Activated T-cell treated with anti-CD3 and anti-CD28 coated beads, Interleukin-2, amount 50 U/mL, for 72 hours (primary cell): ENCODE data around the gene OR1F1. TPM values are rescaled to one million over a fixed set of nuclear protein-coding genes. Genes with fewer than 3 reads are reported as not detected.

Experiments used
- ATAC-seq, 2 donors: fragments of 150-1000 bp; cut with Tn5 transposase; replicated peaks in 1 of 2; 2 replicates each; pipeline ENCODE4 v1.10.0; 2021; ENCODE audit warnings: moderate library complexity in 2 of 2, mild to moderate bottlenecking in 1 of 2
- DNase-seq, 2 donors: peaks; one replicate each; pipeline ENCODE4 v3.0.0; 2021 to 2022; ENCODE audit warnings: mixed read lengths in 1 of 2
- H3K27ac Mint-ChIP-seq: one replicate; pipeline ENCODE4 v1.8.0; 2022; ENCODE audit warnings: mild to moderate bottlenecking, moderate library complexity, mixed read lengths
- H3K27me3 Mint-ChIP-seq: one replicate; pipeline ENCODE4 v1.8.0; 2022; ENCODE audit warnings: low read depth, mixed read lengths
- H3K36me3 Mint-ChIP-seq, 2 donors: one replicate each; pipeline ENCODE4 v1.8.0; 2022; ENCODE audit warnings: mixed read lengths in 2 of 2, mild to moderate bottlenecking in 1 of 2; ENCODE audit not compliant: insufficient read depth in 2 of 2
- H3K4me1 Mint-ChIP-seq: one replicate; pipeline ENCODE4 v1.8.0; 2022; ENCODE audit warnings: low read depth, mixed read lengths
- H3K4me3 Mint-ChIP-seq, 2 donors: one replicate each; pipeline ENCODE4 v1.8.0; 2022; ENCODE audit warnings: mild to moderate bottlenecking in 2 of 2, mixed read lengths in 2 of 2, moderate library complexity in 2 of 2
- H3K9me3 Mint-ChIP-seq, 2 donors: one replicate each; pipeline ENCODE4 v1.8.0; 2022; ENCODE audit warnings: mixed read lengths in 2 of 2
- total RNA-seq, 2 donors: library from RNA; stranded (reverse); gene quantifications; one replicate each; pipeline ENCODE4 v1.2.3, GENCODE V29; 2022

The OR1F1 gene
- total RNA-seq, 2 donors from 2014 or later: 0.35 TPM; not detected in 1

DNA sequence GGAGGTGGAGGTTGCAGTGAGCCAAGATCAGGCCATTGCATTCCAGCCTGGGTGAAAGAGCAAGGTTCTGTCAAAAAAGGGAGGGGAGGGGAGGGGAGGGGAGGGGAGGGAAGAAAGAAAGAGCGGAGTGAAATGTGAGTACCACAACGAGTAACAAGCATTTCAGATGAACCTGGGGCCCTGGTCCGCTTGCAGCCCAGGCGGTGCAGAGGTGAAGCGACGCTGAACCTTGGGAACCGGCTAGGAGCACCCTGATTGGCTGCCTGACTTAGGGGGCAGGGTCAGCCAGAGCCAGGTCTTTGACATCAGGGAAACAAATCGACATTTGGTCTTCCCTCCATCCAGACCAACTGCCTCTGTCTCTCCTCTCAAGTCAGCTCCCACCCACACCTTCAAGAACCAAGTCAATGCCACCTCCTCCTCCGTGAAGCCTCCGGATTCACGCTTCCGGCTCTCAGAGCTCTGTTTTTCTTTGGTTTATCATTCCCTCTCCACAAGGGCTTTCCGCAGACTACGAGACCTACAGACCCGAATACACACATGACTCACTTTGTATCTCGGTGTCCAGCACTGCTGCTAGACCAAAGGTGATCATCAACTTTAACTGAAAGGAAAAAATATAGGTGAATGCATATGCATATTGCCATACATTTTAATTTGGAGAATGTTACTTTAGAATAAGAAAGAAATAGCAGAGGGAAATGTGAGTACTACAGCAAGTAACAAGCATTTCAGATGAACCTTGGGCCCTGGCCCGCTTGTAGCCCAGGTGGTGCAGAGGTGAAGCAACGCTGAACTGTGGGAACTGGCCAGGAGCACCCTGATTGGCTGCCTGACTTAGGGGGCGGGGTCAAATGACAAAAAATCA is 19.3 kb downstream of the OR1F1 start:
- Mint-ChIP-seq H3K4me1 (no peaks in the 10 kb centered on the region), H3K36me3 (peaks cover 14 to 19% of the 10 kb centered on the region in 2 donors), H3K4me3 (no peak overlapping the region), H3K27ac (no peak overlapping the region), H3K27me3 (peaks cover 14% of the 10 kb centered on the region), H3K9me3 (peaks cover 14 to 17% of the 10 kb centered on the region in 2 donors)
- DNase-seq (no peak), ATAC-seq (no peak)

DNA sequence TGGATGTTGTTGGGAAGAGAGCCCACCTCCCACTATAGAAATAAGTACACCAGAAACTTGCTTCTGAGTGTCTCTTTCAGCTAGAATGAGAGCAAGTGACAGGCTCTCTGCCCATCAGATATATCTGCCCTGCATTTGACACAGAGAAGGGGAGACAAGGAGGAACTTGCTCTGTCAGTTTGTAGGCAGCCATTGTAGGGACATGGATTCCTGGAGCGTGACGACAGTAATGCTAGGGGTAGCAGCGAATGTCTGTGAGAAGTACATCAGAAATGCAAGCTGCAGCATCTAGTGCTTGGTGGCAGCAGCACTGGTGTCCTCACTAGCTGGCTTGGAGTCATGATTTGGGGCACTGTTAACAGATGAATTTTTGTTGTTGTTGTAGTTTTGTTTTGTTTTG is 24.0 kb downstream of the OR1F1 start:
- Mint-ChIP-seq H3K4me1 (peaks cover 39% of the 10 kb centered on the region), H3K4me3 (no peak overlapping the region), H3K27me3 (no peaks in the 10 kb centered on the region), H3K36me3 (peaks cover 24 to 26% of the 10 kb centered on the region in 2 donors), H3K9me3 (peaks cover 11 to 15% of the 10 kb centered on the region in 2 donors), H3K27ac (no peak overlapping the region)
- DNase-seq (no peak), ATAC-seq (no peak)

DNA sequence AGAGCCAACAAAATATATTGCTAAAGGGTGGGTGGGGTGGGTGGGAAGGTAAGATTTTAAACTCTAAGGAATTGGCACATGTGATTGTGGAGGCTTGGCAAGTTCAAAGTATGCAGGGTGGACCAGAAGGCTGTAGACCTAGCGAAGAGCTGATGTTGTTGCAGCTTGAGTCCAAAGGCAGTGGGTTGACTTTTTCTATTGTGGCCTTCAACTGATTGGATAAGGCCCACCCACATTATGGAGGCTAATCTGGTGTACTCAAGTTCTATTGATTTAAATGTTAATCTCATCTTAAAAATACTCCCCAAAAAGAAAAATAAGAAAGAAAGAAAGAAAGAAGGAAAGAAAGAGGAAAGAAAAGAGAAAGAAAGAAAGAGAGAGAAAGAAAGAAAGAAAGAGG is 24.6 kb downstream of the OR1F1 start:
- Mint-ChIP-seq H3K4me3 (no peak overlapping the region), H3K27me3 (no peaks in the 10 kb centered on the region), H3K4me1 (peaks cover 45% of the 10 kb centered on the region), H3K27ac (peak overlapping the region; percentile 70), H3K9me3 (peaks cover 10 to 12% of the 10 kb centered on the region in 2 donors), H3K36me3 (peaks cover 22 to 25% of the 10 kb centered on the region in 2 donors)
- DNase-seq (no peak), ATAC-seq (no peak)

DNA sequence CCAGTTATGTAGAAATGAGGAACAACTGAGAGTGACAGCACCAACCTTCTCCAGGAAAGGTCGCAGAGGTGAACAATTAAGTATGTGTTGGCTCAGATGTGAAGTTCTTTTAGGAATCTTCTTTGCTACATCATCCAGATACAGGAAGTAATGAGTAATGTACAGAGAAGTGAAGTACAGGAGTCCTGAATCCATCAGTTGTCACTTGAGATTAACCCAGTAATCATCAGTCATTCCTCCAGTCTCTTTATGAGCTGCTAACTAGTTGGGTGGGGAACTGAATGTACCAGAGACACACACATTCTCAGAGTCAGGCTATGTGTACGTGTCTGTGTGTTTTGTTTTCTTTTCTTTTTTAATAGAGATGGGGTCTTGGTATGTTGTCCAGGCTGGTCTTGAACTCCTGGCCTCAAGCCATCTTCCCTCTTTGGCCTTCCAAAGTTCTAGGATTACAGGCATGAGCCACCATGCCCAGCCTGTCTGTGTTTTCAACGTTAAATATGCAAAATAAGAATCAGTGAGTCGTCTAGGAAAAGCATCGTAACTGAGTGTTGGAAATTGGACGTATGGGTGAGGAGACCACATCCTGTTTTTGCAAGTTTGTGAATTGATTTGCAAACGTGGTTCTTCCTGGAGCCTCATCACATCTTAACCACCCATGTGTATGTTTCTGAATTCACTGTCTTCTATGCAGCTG is 27.0 kb downstream of the OR1F1 start:
- Mint-ChIP-seq H3K4me3 (peak overlapping the region; percentile 74 to 78), H3K27ac (peak overlapping the region; percentile 89), H3K4me1 (peaks cover 54% of the 10 kb centered on the region), H3K27me3 (no peaks in the 10 kb centered on the region), H3K36me3 (peaks cover 27 to 34% of the 10 kb centered on the region in 2 donors), H3K9me3 (peaks cover 12% of the 10 kb centered on the region in 2 donors)
- DNase-seq (peak; percentile 59 to 60), ATAC-seq (peak; percentile 86 to 87)

DNA sequence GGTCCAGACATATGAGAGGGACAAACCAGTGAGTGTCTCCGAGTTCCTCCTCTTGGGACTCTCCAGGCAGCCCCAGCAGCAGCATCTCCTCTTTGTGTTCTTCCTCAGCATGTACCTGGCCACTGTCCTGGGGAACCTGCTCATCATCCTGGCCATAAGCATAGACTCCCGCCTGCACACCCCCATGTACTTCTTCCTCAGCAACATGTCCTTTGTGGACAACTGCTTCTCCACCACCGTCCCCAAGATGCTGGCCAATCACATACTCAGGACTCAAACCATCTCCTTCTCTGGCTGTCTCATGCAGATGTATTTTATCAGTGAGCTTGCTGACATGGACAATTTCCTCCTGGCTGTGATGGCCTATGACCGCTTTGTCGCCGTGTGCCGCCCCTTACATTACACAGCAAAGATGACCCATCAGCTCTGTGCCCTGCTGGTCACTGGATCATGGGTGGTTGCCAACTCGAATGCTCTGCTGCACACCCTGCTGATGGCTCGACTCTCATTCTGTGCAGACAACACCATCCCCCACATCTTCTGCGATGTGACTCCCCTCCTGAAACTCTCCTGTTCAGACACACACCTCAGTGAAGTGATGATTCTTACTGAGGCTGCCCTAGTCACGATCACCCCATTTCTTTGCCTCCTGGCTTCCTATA is 27.7 kb downstream of the OR1F1 start:
- peak; percentile 49 to 50 for DNase-seq
- peaks cover 12% of the 10 kb centered on the region in 2 donors for H3K9me3 Mint-ChIP-seq

DNA sequence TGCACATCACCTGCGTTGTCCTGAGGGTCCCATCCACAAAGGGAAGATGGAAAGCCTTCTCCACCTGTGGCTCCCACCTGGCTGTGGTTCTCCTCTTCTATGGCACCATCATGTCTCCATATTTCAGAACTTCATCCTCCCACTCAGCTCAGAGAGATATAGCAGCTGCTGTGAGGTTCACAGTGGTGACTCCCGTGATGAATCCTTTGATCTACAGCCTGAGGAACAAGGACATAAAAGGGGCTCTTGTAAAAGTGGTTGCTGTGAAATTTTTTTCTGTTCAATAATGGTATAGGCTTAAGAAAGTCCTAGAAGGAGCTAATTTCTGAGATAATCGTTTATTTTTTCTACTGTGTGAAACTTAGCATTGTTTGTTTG is 28.2 kb downstream of the OR1F1 start:
- peaks cover 54% of the 10 kb centered on the region for H3K4me1 Mint-ChIP-seq
- peaks cover 29 to 38% of the 10 kb centered on the region in 2 donors for H3K36me3 Mint-ChIP-seq
- peak overlapping the region; percentile 74 to 78 for H3K4me3 Mint-ChIP-seq
- DNase-seq (no peak), ATAC-seq (peak; percentile 7 to 14)
- no peaks in the 10 kb centered on the region for H3K27me3 Mint-ChIP-seq
- H3K27ac Mint-ChIP-seq: peak overlapping the region; percentile 89
- H3K9me3 Mint-ChIP-seq: peaks cover 12 to 16% of the 10 kb centered on the region in 2 donors

More for the DNA sequence above, 27.7 kb downstream of the OR1F1 start:
- peaks cover 27 to 34% of the 10 kb centered on the region in 2 donors for H3K36me3 Mint-ChIP-seq
- peaks cover 54% of the 10 kb centered on the region for H3K4me1 Mint-ChIP-seq
- no peaks in the 10 kb centered on the region for H3K27me3 Mint-ChIP-seq
- peak overlapping the region; percentile 74 to 78 for H3K4me3 Mint-ChIP-seq
- peak overlapping the region; percentile 89 for H3K27ac Mint-ChIP-seq
- ATAC-seq: peak; percentile 48 to 53

DNA sequence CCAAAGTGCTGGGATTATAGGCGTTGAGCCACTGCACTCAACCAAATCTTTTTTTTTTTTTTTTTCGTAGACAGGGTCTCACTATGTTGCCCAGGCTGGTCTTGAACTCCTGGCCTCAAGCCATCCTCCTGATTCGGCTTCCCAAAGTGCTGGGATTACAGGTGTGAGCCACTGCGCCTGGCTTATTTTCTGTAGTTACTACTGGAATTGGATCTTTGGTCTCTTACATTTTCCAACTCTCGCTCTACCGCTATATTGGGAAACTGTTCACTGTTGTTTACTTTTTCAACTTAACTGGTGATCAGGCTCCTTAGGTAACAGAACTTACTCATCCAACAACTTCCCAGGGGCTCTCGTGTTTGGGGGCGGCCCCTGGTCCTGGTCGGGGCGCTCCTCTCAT is 32.8 kb downstream of the OR1F1 start:
- DNase-seq (no peak), ATAC-seq (no peak)
- H3K27ac Mint-ChIP-seq: no peak overlapping the region
- no peak overlapping the region for H3K4me3 Mint-ChIP-seq
- no peaks in the 10 kb centered on the region for H3K27me3 Mint-ChIP-seq
- peaks cover 26 to 28% of the 10 kb centered on the region in 2 donors for H3K9me3 Mint-ChIP-seq
- peaks cover 26% of the 10 kb centered on the region for H3K4me1 Mint-ChIP-seq
- peaks cover 42 to 62% of the 10 kb centered on the region in 2 donors for H3K36me3 Mint-ChIP-seq

DNA sequence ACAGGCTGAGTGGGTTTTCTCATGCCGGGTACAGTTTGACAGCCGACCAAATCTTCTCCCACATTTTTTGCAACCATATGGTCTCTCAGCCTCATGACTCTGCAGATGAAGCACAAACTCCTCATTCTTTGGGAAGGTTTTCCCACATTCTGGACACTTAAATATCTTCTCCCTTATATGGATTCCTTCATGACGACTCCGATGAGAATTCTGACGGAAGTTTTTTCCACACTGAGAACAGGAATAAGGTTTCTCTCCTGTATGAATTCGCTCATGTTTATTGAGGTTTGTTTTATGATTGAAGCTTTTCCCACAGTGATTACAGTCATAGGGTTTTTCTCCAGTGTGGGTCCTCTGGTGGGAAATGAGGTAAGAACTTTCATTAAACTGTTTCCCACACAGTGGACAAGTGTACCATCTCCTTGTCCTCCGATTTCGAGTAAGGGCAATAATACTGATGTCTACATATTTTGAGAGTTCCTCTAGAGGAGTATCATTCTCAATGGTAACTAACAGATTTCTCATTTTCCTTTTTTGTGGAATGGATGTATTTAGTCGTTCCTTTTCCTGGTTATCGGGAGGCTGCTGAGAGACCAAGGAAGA is 36.0 kb downstream of the OR1F1 start:
- no peak for DNase-seq
- Mint-ChIP-seq H3K4me1 (no peaks in the 10 kb centered on the region), H3K36me3 (peaks cover 43 to 72% of the 10 kb centered on the region in 2 donors), H3K27ac (no peak overlapping the region), H3K27me3 (no peaks in the 10 kb centered on the region), H3K9me3 (peaks cover 27 to 29% of the 10 kb centered on the region in 2 donors), H3K4me3 (no peak overlapping the region)
- no peak for ATAC-seq

DNA sequence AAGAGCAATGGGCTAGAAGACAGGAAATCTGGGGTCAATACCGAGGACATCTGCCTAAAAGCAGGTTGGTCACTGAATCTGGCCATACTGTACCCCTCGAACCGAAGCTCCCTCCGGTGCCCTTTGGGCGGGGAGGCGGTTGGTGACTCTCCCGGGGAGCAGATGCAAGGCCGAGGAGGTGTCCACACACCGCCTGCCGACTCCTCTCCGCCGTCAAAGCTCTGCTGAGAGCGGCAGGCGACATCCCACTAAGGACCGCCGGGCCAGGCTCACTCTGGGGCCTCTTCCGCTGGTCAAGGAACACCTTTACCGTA is 46.5 kb downstream of the OR1F1 start:
- peaks cover 22% of the 10 kb centered on the region for H3K4me1 Mint-ChIP-seq
- ATAC-seq (no peak), DNase-seq (no peak)
- H3K27ac Mint-ChIP-seq: peak overlapping the region; percentile 97
- peaks cover 11 to 13% of the 10 kb centered on the region in 2 donors for H3K9me3 Mint-ChIP-seq
- peak overlapping the region; percentile 93 to 100 for H3K4me3 Mint-ChIP-seq
- peaks cover 32 to 48% of the 10 kb centered on the region in 2 donors for H3K36me3 Mint-ChIP-seq
- H3K27me3 Mint-ChIP-seq: no peaks in the 10 kb centered on the region

DNA sequence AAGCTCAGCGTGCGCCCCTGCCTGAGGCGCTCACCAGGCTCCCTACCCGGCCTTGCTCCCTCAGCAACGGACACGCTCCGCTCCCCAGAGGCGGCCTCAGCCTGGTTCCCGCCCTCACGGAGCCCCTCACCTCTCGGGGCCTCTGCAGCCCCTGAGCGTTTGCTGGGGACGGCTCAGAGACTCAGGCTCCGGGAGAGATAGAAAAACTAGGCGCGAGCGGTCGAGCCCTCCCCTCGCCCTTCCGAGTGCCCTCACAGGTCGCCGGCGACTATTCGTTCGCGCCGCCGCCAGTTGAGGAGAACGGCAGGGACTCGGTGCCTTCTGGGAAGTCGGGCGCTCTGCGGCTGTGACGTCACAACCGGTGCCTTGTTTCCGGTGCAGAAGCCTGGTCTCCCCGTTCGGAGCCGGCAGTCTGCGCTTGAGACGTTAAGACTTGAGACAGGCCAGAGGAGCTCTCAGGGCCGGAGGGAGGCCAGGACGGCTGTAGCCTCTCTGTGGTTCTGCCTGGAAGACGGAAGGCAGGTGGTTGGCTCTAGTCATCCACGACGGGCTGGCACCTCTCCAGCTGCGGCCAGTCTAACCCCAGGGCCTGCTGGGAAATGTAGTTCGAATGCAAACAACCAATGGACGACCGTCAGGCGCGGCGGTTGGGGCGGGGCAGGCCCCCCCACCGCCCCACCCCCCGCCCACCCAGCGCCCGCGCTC is 47.0 kb downstream of the OR1F1 start, which contains the start of gene ZNF200:
Gene ZNF200, minus strand, starts transcription at position 302 of the 705 bp plus-strand sequence. CDS start 1,403 bp downstream, outside the sequence.
- H3K9me3 Mint-ChIP-seq: peaks cover 11 to 13% of the 10 kb centered on the region in 2 donors
- peak; percentile 94 to 96 for DNase-seq
- H3K4me3 Mint-ChIP-seq: peak within 1 kb of the TSS; percentile 93 to 100
- H3K36me3 Mint-ChIP-seq: peaks cover 31 to 44% of the 10 kb centered on the region in 2 donors
- H3K27ac Mint-ChIP-seq: peak within 1 kb of the TSS; percentile 97
- ATAC-seq: peak; percentile 95
- peaks cover 22% of the 10 kb centered on the region for H3K4me1 Mint-ChIP-seq
- no peaks in the 10 kb centered on the region for H3K27me3 Mint-ChIP-seq

DNA sequence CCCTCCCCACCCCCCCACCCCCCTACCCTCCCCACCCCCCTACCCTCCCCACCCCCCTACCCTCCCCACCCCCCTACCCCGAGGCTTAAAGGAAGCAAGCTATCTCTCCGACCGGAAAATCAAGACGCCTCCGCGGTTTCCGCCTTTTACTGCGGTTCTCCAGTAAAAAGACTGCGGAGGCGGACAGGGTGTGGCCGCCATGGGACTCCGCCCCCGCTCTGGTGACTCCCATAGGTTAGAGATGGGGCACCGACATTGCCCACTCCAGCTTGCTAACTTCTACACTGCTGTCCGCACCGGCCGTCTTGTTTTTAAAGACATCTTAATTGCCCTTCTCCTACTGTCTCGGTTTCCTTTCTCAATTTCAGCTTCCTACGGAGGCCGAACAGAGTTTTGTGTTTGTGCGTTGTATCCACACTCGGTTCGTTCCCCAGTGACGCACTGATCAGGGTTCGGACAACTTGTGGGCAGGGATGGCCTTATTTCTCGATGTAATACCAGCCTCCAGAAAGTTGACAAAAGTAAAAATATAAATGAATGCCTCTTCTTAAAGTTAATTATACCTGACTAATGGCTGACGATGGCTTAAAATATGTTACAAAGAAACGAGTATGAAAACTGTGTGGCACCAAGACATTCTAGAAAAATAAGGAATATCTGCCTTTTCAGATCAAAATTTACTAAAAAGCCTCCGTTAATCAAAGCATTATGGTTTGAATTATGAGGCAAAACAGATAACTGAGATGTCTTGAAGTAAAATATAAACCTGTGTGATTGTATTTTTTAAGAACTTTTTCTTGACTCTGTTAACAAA is 48.1 kb downstream of the OR1F1 start:
- Mint-ChIP-seq H3K36me3 (peaks cover 23 to 33% of the 10 kb centered on the region in 2 donors), H3K27ac (peak overlapping the region; percentile 45), H3K4me1 (peaks cover 22% of the 10 kb centered on the region), H3K9me3 (peaks cover 8 to 9% of the 10 kb centered on the region in 2 donors), H3K4me3 (peak overlapping the region; percentile 82 to 83), H3K27me3 (peaks cover 5% of the 10 kb centered on the region)
- ATAC-seq (no peak), DNase-seq (peak; percentile 21 to 51)
